H1 (cell line): ENCODE data around the gene FBN1.

Experiments
- CBX5 ChIP-seq: fragments of 300-800, 300-1000 bp; sonication (generic); IDR thresholded peaks from 2 replicates; pipeline ENCODE4 v1.7.1; 2016; ENCODE audit warnings: antibody characterized with exemption, low read length, low read depth
- CEBPB ChIP-seq: IDR thresholded peaks from 2 replicates; pipeline ENCODE4 v1.6.1; 2012; ENCODE audit warnings: low read depth, low read length
- CTCF ChIP-seq, 3 experiments: IDR thresholded peaks; 1 replicate in 2 of 3; 2 replicates in 1 of 3; pipeline versions ENCODE4 v1.5.1 to v1.6.1; 2011; ENCODE audit warnings: low read length in 3 of 3, mild to moderate bottlenecking in 3 of 3, inconsistent platforms in 2 of 3, low read depth in 1 of 3, moderate library complexity in 1 of 3; ENCODE audit not compliant: insufficient read depth in 1 of 3; ENCODE audit errors: control extremely low read depth in 1 of 3
- EGR1 ChIP-seq: IDR thresholded peaks from 2 replicates; pipeline ENCODE4 v1.6.1; 2011; ENCODE audit warnings: low read depth, low read length, borderline replicate concordance
- EP300 ChIP-seq, 2 experiments: IDR thresholded peaks; 1 replicate in 1 of 2; 2 replicates in 1 of 2; pipeline ENCODE4 v1.6.1; 2011 to 2012; ENCODE audit warnings: low read depth in 2 of 2, low read length in 2 of 2, mild to moderate bottlenecking in 2 of 2, borderline replicate concordance in 1 of 2, inconsistent platforms in 1 of 2, moderate library complexity in 1 of 2
- HDAC2 ChIP-seq, 2 experiments: fragments of 300-600 bp in 1 of 2; sonication (generic) in 1 of 2; IDR thresholded peaks; 2 replicates each; pipeline ENCODE4 v1.6.1; 2011 to 2012; ENCODE audit warnings: low read depth in 2 of 2, low read length in 2 of 2, mild to moderate bottlenecking in 2 of 2, moderate library complexity in 2 of 2, borderline replicate concordance in 1 of 2, inconsistent platforms in 1 of 2
- KDM1A ChIP-seq: fragments of 200-600, 300-600 bp; sonication (generic); IDR thresholded peaks from 2 replicates; pipeline ENCODE4 v1.7.1; 2016; ENCODE audit warnings: mild to moderate bottlenecking, low read length, borderline replicate concordance
- POLR2AphosphoS5 ChIP-seq: IDR thresholded peaks from 2 replicates; pipeline ENCODE4 v1.6.1; 2011; ENCODE audit warnings: low read depth, low read length
- SIN3A ChIP-seq, 2 experiments: IDR thresholded peaks in 1 of 2; conservative IDR thresholded peaks in 1 of 2; 2 replicates each; pipeline ENCODE4 v1.6.1; 2011 to 2012; ENCODE audit warnings: low read length in 2 of 2, improper control_type of control experiment in 1 of 2, low read depth in 1 of 2, mild to moderate bottlenecking in 1 of 2
- SUZ12 ChIP-seq: fragments of 200-600 bp; sonication (generic); IDR thresholded peaks from 2 replicates; pipeline ENCODE4 v1.6.1; 2012; ENCODE audit warnings: mild to moderate bottlenecking, inconsistent platforms, low read length, moderate library complexity, mixed read lengths
- TAF1 ChIP-seq: IDR thresholded peaks from 2 replicates; pipeline ENCODE4 v1.6.1; 2011; ENCODE audit warnings: mild to moderate bottlenecking, low read depth, low read length
- USF2 ChIP-seq: IDR thresholded peaks from 2 replicates; pipeline ENCODE4 v1.6.1; 2011; ENCODE audit warnings: low read length, improper control_type of control experiment

- TF ChIP-seq CTCF (IDR thresholded peaks at IDR 0.05; ENCODE audit: control extremely low read depth in 1 of 3, insufficient read depth in 1 of 3, low read depth in 1 of 3, low read length in 3 of 3) (no peak), TAF1 (no peak), SUZ12 (no peak), CEBPB (no peak), HDAC2 (IDR thresholded peaks at IDR 0.05; ENCODE audit: borderline replicate concordance in 1 of 2, low read depth in 2 of 2, low read length in 2 of 2) (no peak), CBX5 (no peak), POLR2AphosphoS5 (no peak), EGR1 (no peak), KDM1A (no peak), USF2 (no peak), EP300 (IDR thresholded peaks at IDR 0.05; ENCODE audit: borderline replicate concordance in 1 of 2, low read depth in 2 of 2, low read length in 2 of 2) (no peak), SIN3A (conservative IDR thresholded peaks at IDR 0.05 in 1 of 2, IDR thresholded peaks at IDR 0.05 in 1 of 2; ENCODE audit: low read depth in 1 of 2, low read length in 2 of 2) (no peak)
Observed at GRCh38 chr15:48657950-48658591, 12.6 kb upstream of the FBN1 start.
